Measurements from ENCODE around the gene MYL5. TPM values are rescaled to one million over a fixed set of nuclear protein-coding genes. Genes with fewer than 3 reads are reported as not detected.
"Not testable (repeated sequence)": the region's sequence is repeated elsewhere in the genome, so short reads cannot be mapped to it uniquely, and the experiment has no call there.

MYL5 gene
- total and polyA plus RNA-seq, 12 donors: 3.3 to 8.1 (median 6.1) TPM

DNA sequence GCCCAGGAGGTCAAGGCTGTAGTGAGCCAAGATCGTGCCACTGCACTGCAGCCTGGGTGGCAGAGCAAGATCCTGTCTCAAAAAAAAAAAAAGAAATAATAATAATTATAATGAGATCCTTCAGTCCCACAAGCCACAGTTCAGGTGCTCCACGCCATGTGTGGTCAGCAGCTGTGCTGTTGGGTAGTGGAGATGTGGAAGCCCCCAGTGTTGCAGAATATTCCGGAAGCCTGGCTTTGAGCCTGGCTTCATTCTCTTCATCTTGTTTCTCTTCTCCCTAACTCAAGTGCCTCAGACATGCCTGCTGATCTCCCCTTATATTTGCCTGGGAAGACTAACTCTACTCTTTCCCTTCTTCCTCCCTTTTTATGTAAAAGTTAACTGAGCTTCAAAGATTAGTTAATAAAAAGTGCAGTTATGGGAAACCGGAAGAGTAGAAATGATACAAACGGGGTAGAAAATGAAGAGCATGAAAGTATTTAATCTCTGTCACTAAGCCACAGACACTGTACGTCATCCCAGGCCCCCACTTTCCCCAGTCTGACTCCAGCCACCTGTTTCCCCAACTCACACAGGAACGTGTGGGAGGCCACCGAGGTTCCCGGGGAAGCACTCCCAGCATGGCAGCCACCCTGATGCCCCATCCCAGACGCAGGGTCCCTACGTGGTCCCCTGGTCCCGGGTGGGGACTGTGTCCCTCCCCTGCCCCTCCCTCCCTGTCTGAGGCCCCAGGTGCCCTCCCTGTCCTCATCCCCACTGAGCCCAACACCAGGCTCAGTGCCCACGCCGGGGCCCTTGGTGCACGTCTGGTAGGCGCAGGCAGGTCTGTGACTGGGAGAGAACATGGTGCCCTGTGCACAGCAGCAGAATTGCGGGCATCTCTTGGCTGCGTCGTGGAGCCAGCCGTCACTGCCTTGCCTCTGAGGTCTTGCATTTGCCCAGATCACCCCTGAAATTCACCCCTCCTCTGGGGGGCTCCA lies 55.3 kb downstream of the MYL5 start:
- H3K36me3 ChIP-seq: peaks cover 0 to 51% (median 22%) of the 10 kb centered on the region in 9 donors
- H3K27ac ChIP-seq: no peak overlapping the region
- no peak overlapping the region for H3K4me3 ChIP-seq
- TF ChIP-seq, protein P1, sequence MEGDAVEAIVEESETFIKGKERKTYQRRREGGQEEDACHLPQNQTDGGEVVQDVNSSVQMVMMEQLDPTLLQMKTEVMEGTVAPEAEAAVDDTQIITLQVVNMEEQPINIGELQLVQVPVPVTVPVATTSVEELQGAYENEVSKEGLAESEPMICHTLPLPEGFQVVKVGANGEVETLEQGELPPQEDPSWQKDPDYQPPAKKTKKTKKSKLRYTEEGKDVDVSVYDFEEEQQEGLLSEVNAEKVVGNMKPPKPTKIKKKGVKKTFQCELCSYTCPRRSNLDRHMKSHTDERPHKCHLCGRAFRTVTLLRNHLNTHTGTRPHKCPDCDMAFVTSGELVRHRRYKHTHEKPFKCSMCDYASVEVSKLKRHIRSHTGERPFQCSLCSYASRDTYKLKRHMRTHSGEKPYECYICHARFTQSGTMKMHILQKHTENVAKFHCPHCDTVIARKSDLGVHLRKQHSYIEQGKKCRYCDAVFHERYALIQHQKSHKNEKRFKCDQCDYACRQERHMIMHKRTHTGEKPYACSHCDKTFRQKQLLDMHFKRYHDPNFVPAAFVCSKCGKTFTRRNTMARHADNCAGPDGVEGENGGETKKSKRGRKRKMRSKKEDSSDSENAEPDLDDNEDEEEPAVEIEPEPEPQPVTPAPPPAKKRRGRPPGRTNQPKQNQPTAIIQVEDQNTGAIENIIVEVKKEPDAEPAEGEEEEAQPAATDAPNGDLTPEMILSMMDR (IDR thresholded peaks at IDR 0.05): no peak
- ATAC-seq (peak in 1 of 8 donors; percentile 6), DNase-seq (no peak)
- intact Hi-C loops (cut with DNase I): no loop called here
- no peaks in the 10 kb centered on the region for H3K9me3 ChIP-seq
- peaks cover 0 to 23% (median 13%) of the 10 kb centered on the region in 9 donors for H3K4me1 ChIP-seq
- 90 to 92% methylated on average over 20 of the region's 20 CpGs for WGBS, 2 donors
- no peaks in the 10 kb centered on the region for H3K27me3 ChIP-seq

DNA sequence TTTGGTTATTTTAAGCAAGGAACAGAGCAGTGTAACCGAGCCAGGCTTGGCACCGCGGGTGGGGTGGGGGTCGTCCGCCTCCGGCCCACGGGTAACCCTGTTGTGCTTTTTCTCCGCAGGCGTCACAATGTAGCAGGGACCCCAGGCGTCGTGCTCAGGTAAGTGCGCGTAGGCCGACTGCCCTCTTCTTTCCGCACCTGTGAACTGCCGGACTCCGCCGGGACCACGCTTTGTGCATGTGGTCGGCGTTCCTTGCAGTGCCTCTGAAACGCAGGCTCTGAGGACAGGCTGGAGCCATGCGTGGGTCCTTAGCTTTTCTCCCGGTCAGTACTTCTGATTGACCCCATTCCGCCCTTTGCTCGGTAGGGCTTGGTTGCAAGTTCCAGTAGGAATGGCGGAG lies 56.2 kb downstream of the MYL5 start:
- Histone ChIP-seq H3K4me1 (peaks cover 0 to 23% (median 13%) of the 10 kb centered on the region in 9 donors), H3K27me3 (no peaks in the 10 kb centered on the region), H3K36me3 (peaks cover 0 to 59% (median 30%) of the 10 kb centered on the region in 9 donors), H3K9me3 (no peaks in the 10 kb centered on the region), H3K27ac (no peak overlapping the region), H3K4me3 (no peak overlapping the region)
- ATAC-seq (no peak), DNase-seq (no peak)
- TF ChIP-seq, protein P1 (IDR thresholded peaks at IDR 0.05): no peak
- intact Hi-C loops (cut with DNase I): no loop called here
- 96 to 98% methylated on average over 27 of the region's 27 CpGs for WGBS, 2 donors

DNA sequence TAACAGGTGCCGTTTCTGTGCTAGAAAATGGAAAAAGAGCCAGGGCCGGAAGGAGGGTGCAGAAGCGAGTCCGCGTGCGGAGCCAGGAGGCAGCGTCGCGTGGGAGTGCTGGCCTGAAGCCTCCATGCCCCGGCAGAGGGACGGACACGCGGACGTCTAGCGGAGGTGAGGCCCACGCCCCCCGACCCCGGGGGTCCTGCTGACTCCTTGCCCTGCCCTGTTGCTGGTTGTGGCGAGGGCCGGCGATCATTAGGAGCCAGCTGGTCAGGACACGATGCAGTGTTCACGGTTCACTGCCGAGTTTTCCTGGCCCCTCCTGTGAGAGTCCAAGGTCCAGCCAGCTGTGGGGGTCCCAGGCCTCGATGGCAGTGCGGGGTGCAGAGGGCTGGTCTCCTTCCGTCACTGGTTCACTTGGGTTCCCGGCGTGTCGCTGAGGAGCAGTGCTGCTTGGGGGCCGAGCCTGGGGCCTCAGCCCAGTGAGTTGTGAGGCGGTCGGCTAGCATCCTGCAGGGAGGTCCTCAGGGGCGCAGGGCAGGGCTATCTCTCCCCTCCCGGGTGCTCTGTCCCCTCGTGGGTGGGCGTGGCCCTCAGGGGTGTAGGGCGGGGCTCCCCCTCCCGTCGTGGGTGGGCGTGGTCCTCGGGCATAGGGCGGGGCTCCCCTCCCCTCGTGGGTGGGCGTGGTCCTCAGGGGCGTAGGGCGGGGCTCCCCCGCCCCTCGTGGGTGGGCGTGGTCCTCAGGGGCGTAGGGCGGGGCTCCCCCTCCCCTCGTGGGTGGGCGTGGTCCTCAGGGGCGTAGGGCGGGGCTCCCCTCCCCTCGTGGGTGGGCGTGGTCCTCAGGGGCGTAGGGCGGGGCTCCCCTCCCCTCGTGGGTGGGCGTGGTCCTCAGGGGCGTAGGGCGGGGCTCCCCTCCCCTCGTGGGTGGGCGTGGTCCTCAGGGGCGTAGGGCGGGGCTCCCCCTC lies 56.9 kb downstream of the MYL5 start:
- peaks cover 0 to 67% (median 36%) of the 10 kb centered on the region in 9 donors for H3K36me3 ChIP-seq
- H3K27ac ChIP-seq; H3K9me3 ChIP-seq; H3K27me3 ChIP-seq; intact Hi-C loops (cut with DNase I); ATAC-seq; H3K4me3 ChIP-seq; DNase-seq: not testable (repeated sequence)
- H3K4me1 ChIP-seq: peaks cover 0 to 16% (median 8%) of the 10 kb centered on the region in 9 donors
- WGBS, 2 donors: 96% methylated on average over 40 to 43 of the region's 68 CpGs

Other genes starting within 250 kb of the MYL5 start
- 10 to 100 TPM in 9 of 10 donors, 1 to 10 TPM in 1; 9.9 to 17.6 (median 15.3) TPM for gene ZNF721, start 175.4 kb upstream of the MYL5 start, total RNA-seq
- gene ZNF721, start 175.4 kb upstream of the MYL5 start, polyA plus RNA-seq: 10 to 100 TPM in 1 of 2 donors, 1 to 10 TPM in 1; 4.9 to 11.3 TPM
- 10 to 100 TPM; 13.2 to 20.4 (median 17.1) TPM for gene PIGG, start 175.3 kb upstream of the MYL5 start, total RNA-seq
- 10 to 100 TPM; 12.6 to 49.5 TPM for gene PIGG, start 175.3 kb upstream of the MYL5 start, polyA plus RNA-seq
- not detected for gene TMEM271, start 98.2 kb upstream of the MYL5 start, total RNA-seq
- not detected for gene TMEM271, start 98.2 kb upstream of the MYL5 start, polyA plus RNA-seq
- 1 to 10 TPM; 1.8 to 6.2 (median 4.4) TPM for gene PDE6B, start 49.0 kb upstream of the MYL5 start, total RNA-seq
- gene PDE6B, start 49.0 kb upstream of the MYL5 start, polyA plus RNA-seq: 1 to 10 TPM in 1 of 2 donors, under 1 TPM in 1; 0.73 to 2.0 TPM
- 1,000 to 10,000 TPM in 5 of 10 donors, 100 to 1,000 TPM in 5; 651 to 1,196 (median 982) TPM for gene ATP5ME, start 266 bp upstream of the MYL5 start, total RNA-seq
- gene ATP5ME, start 266 bp upstream of the MYL5 start, polyA plus RNA-seq: 1,000 to 10,000 TPM in 1 of 2 donors, 100 to 1,000 TPM in 1; 999 to 4,239 TPM
- 10 to 100 TPM in 9 of 10 donors, 1 to 10 TPM in 1; 9.8 to 16.9 (median 12.3) TPM for gene SLC49A3, start 14.6 kb downstream of the MYL5 start, total RNA-seq
- 10 to 100 TPM in 1 of 2 donors, 1 to 10 TPM in 1; 8.8 to 28.5 TPM for gene SLC49A3, start 14.6 kb downstream of the MYL5 start, polyA plus RNA-seq
- gene PCGF3, start 31.3 kb downstream of the MYL5 start, total RNA-seq: 10 to 100 TPM; 17.5 to 26.1 (median 20.9) TPM
- gene PCGF3, start 31.3 kb downstream of the MYL5 start, polyA plus RNA-seq: 10 to 100 TPM; 21.7 to 50.8 TPM
- 1 to 10 TPM; 1.5 to 4.8 (median 2.2) TPM for gene CPLX1, start 151.6 kb downstream of the MYL5 start, total RNA-seq
- 10 to 100 TPM in 1 of 2 donors, 1 to 10 TPM in 1; 2.1 to 10.8 TPM for gene CPLX1, start 151.6 kb downstream of the MYL5 start, polyA plus RNA-seq